GM10266 (cell line): ENCODE measurements around the gene IL15RA.

Experiments used
- DNase-seq: peaks from one replicate; pipeline ENCODE4 v3.0.0; 2012; ENCODE audit errors: extremely low spot score
- TF ChIP-seq, protein P1 (sequence below): IDR thresholded peaks from 2 replicates; pipeline ENCODE4 v1.5.1; 2012; ENCODE audit warnings: mild to moderate bottlenecking, low read depth; ENCODE audit not compliant: control insufficient read depth, insufficient read depth; ENCODE audit errors: missing control alignments

The IL15RA gene, protein sequence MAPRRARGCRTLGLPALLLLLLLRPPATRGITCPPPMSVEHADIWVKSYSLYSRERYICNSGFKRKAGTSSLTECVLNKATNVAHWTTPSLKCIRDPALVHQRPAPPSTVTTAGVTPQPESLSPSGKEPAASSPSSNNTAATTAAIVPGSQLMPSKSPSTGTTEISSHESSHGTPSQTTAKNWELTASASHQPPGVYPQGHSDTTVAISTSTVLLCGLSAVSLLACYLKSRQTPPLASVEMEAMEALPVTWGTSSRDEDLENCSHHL

DNA sequence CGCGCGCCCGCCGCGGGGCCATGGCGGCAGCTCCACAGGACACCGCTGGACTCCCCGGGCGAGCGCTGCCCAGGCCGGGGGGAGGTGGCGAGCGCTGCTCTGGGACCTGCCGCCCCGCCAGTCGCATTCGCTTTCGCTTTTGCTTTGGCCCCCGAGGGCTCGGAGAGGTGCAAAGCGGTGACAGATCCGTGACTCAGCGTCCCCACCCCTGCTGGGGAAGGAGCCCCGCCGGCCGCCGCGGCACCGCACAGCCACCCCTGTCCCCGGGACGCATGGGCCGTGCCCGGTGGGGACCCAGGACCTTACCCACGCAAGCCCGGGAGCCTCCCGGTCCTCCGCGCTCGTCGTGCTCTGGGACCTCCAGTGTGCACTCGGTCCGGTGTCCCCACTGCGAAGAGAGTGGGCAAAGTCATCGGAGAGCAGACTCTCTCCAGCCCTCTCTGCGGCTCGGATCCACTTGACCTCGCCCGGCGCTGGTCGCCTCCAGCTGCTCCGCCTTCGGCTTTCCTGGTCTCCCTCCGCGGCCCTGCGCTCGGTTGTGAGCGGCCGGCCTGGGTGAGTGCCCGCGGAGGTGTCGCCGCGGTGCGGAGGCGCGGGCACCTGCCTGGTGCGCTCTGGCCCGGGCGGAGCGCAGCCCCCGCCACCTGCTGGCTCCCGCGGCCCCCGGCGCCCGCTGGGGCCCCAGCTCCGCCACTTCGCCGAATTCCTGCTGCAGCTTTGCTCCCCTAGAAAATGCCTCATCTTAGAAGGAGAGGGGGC is at the start of gene IL15RA:
TSS of gene IL15RA (minus strand) at position 73 of the 759 bp plus-strand sequence. CDS start at position 22, 51 bp downstream.
- TF ChIP-seq, protein P1, sequence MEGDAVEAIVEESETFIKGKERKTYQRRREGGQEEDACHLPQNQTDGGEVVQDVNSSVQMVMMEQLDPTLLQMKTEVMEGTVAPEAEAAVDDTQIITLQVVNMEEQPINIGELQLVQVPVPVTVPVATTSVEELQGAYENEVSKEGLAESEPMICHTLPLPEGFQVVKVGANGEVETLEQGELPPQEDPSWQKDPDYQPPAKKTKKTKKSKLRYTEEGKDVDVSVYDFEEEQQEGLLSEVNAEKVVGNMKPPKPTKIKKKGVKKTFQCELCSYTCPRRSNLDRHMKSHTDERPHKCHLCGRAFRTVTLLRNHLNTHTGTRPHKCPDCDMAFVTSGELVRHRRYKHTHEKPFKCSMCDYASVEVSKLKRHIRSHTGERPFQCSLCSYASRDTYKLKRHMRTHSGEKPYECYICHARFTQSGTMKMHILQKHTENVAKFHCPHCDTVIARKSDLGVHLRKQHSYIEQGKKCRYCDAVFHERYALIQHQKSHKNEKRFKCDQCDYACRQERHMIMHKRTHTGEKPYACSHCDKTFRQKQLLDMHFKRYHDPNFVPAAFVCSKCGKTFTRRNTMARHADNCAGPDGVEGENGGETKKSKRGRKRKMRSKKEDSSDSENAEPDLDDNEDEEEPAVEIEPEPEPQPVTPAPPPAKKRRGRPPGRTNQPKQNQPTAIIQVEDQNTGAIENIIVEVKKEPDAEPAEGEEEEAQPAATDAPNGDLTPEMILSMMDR: peak; percentile 46
- DNase-seq: peak; percentile 95

DNA sequence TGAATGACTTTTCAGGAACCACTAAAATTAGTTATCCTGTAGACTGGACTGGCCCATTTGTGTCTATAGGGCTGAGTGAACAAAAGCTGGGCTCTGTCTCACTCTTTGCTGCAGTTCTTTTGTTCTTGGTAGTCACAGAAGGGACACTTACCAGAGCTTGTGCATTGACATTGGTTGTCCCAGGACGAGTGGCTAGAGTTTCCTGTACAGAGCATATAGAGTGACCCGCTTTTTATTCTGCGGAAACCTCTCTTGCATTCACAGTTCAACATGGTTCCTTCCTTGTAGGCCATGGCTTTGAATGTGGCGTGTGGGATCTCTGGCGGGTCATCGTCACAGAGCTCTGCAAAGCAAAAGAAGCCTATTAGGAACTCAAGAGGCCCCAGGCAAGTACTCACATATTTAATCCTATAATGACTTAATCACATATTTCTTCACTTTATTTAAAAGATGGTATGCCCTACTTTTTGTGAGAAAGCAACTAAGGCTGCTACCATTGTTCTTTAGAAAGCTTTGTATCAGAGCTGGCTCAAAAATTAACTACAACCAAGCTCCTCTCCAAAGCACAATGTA is 48.4 kb upstream of the IL15RA start:
- TF ChIP-seq, protein P1: no peak
- DNase-seq: no peak

DNA sequence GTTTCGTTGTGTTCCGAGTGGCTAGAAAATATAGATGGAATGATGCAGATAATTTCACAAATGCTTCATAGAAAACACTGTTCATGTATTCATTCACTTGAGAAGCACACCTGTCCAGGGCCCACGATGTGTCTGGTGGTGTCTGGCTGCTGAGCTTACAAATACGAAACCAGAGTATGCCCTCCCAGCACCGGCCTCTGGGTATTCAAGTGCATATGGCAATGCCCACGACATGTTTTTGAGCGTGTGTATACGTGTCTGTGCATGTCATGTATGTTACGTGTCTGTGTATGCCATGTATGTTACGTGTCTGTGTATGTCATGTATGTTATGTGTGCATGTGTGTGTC is 47.0 kb upstream of the IL15RA start:
- DNase-seq: no peak
- TF ChIP-seq, protein P1: no peak

DNA sequence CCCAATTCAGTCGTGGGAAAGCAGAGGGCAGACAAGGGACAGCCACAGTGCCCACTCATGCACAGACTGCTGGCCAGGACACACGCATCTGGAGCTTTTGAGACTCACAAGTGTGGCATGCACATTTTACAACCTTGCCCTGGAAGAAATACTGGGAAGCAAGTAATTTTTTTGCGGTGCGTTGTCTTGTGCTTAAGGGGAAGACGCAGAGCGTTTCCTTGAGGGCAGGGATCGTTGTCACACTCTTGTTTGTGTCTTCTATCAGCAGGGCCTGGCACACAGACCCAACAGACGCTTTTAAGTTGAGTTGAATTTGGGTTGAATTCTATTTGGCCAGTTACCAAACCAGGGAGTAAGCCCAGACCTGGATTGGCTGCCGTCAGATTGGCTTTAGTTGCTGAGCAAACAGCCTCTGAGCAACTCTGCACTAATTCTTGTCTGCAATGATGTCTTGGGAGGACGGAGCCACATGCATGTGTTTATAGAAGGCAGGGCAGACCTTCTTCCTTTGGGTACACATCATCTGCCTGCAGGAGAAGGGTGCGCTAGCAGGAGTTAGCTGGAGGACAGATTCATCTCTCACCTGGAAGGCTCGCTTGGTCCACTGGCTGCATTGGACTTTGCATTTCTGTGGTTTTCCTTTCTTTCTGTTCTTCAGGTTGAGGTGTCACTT is 46.5 kb upstream of the IL15RA start:
- no peak for DNase-seq

DNA sequence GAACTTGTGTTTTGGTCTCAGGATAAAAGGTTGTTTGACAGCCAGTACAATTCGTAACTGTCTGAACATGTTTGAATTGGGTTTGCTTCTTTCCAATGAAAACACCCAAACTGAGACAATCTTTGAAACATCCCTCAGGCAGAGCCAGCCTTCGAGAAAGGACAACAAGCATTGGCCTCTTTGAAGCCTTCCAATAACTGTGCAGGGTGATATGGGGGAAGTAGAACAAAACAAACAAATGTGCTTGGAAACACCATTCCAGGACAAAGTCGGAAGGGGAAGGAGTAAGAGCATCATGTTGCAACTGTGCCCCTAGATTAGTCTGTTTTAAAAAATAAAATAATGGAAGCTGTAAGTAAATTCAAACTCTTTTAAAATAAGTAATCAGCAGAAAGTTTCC is 45.3 kb upstream of the IL15RA start:
- DNase-seq: no peak
- TF ChIP-seq, protein P1: no peak

More for the DNA sequence above, 46.5 kb upstream of the IL15RA start:
- TF ChIP-seq, protein P1: no peak

DNA sequence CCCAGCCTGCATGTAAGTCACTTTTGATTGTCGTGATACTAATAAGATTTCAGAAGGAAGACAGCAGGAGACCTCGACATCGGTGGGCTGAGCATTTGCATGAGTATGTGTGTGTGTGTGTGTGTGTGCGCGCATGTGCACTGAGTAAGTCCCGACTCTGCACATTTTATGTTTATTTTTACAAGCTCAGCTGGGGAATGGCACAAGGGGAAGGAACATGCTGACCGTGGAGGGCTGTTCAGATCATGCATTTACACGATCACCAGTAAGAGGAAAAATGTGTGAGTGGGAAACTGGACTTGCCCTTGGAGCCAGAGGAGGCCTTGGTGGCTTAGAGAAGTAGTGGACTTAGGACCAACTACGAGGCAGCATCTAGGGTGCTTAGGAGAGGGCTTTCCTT is 43.5 kb upstream of the IL15RA start:
- TF ChIP-seq, protein P1: no peak
- DNase-seq: no peak

DNA sequence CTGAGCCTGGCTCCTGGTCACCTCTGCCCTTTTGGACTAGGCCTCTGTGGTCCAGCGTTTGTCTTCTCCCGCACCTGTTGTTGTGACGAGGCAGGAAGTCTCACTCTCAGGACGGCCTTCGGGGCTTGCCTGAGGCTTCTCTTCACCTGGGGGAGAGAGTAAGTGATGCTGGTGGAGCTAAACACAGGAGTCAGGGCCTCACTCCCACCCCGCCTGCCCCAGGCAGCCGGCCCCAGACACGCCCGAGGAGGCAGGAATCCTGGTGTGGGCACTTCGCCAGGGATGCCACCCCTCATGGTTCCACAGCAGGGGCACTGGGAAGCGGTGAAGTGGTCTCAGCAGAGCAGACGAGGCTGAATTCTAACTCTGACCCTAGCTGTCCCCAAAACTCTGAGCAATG is 42.5 kb upstream of the IL15RA start:
- TF ChIP-seq, protein P1: no peak
- DNase-seq: no peak
